HG03457 (cell line): Measurements from ENCODE around the gene TPD52L1.

Source experiments
- ATAC-seq: cut with Tn5 transposase; IDR thresholded peaks from one replicate; pipeline ENCODE4 v1.9.1; 2021; ENCODE audit warnings: moderate number of reproducible peaks; ENCODE audit not compliant: unreplicated experiment

TPD52L1 gene

GRCh38 chr6:125302840-125303511 lies 149.4 kb downstream of the TPD52L1 start:
- no peak for ATAC-seq

GRCh38 chr6:125303512-125303854 lies 149.9 kb downstream of the TPD52L1 start:
- ATAC-seq: no peak

- ATAC-seq: no peak
Observed at GRCh38 chr6:125304970-125305660, 151.5 kb downstream of the TPD52L1 start.

DNA sequence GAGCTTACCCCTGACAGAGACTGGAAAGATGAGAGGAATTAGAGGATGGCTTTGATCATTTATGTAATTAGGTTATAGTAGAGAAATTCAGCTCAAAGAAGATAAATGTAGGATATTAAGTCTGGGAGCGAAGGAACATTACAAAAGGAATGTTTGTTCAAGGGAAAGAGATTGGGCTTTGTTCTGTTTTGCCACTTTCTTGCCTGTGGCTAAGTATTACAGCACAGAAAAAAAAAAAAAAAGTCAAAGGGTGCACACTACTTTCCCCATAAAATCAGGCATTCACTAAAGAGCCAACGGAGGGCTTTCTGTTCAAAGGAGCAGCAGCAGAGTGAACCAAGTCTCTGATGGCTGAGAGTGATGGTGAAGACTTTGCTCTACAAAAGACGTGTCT lies 153.2 kb downstream of the TPD52L1 start:
- no peak for ATAC-seq

DNA sequence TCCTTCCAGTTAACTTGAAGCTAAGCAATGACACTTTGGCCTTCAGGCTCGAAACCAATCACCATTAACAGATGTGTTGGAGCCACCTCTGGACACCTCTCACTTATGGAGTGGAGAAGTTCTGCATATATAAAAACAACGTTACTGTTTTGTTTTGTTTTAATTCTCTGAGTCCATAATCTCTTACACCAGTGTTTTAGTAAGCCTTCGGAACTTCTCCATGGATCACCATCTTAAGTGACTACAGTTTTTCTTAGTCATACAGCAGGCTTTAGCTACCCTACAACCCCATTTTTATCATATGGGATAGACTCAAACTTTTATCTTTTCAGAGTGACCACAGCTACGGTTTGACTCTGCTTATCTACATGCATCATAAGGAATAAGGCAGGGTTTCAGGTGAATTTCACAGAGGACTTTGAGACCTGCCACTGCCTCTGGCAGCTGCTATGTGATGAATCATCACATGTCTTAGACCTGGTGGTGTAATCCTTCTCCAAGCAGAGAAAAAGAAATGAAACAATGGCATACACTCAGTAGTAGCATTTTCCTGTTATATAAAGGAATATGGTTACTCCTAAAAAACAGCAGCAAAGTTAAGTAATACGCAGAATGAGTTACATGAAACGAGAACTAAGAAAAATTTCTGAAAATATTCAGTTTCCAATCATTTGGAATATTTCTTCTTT lies 153.7 kb downstream of the TPD52L1 start:
- no peak for ATAC-seq

DNA sequence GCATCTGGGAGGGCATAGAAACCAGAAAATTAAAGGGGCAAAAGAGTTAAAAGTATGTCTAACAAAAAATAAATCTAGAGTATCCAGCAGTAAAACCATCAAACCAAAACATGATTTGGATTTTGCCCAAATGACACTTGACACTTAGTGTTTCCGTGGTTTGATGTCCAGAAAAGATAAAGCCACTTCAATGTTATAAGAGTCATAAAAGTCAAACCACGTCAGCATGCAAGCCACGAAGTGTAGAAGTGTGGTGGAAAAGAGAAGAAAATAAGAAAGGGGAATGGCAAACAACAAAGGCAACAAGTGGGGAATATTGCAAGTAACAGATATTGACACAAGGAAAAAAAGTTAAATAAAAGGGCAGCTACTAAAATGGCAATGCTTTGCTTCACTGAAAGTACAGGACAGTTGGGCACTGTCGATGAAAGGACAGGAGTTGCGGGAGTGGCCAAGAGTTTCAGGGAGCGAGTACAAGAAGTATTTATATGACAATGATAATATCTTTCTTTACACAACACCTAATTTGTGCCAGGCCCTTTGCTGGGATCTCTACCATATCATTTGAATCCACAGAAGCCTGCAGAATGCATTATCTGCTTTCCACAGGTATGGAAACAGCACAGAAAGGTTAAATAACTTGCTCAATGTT lies 154.5 kb downstream of the TPD52L1 start:
- ATAC-seq: no peak

DNA sequence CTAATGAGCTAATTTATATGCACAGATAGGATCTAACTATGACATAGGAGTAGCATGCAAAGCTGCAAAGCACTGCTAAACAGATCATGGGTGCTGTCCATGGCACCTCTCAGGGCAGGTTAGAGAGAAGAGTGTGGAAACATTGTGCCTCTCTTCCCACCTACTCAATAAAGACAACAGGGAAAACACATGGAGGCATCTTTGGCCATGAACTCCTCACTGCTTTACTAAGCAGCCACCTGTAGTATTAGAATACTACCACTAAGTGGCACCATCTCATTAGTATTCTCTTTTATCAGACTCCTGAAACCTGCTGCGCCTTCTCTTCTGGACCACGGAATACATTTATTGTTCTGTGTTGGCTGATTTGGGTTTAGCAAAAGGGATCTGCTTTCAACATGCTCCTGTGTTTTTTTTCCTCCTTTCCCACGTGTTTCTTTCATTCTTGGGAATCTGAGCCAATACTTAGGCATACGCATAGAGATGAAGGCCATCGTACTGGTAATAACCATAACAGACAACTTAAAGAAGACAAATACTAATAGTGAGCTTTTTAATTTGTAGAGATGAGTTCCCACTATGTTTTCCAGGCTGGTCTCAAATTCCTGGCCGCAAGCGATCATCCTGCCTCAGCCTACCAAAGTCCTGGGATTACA lies 157.5 kb downstream of the TPD52L1 start:
- peak; percentile 67 for ATAC-seq

DNA sequence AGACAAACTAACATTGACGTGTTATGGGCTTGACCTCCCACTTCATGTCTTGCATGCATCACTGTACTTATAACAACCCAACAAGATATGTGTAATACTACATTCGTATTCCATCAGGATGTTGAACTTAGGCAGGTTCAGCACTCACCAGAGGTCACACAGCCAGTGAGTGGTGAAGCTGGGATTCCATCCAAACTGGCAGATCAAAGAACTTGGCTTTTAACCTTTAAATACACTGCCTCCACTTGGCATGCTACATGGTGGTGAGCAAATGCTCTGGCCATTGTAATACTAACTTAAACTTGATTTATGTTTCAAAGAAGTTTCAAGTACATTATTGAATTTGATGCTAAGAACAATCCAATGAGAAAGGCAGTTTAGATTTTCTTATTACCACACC lies 158.9 kb downstream of the TPD52L1 start:
- no peak for ATAC-seq

GRCh38 chr6:125312950-125313349 lies 159.4 kb downstream of the TPD52L1 start:
- ATAC-seq: no peak
